Right ventricle myocardium superior (tissue), 1 donor: Measurements from ENCODE around the gene C4orf54. TPM values are rescaled to one million over a fixed set of nuclear protein-coding genes. Genes with fewer than 3 reads are reported as not detected.

Source experiments
- ATAC-seq: fragments of 200-7000 bp; cut with Tn5 transposase; one replicate; pipeline ENCODE4 v1.9.1; 2020; ENCODE audit warnings: mild to moderate bottlenecking; ENCODE audit not compliant: poor library complexity
- DNase-seq: peaks from one replicate; pipeline ENCODE4 v3.0.0-alpha.2; 2020
- intact Hi-C: fragments of 100-400 bp; cut with DNase I; formaldehyde crosslinking; loops from one replicate; pipeline ENCODE4 v1.11.2; 2022
- total RNA-seq: library from RNA; stranded (reverse); fragmentation: NEBNext Ultra II Directional; extraction: Animal tissue kit (Norgen Biotek cat#: 25700); gene quantifications from one replicate; pipeline ENCODE4 v1.2.1, GENCODE V29; 2021
- donor health status: DM: no; HTN: yes; CAD: no; lungs with severe emphysema.

The C4orf54 gene
- total RNA-seq, 1 donor from 2014 or later: 0.73 TPM

DNA sequence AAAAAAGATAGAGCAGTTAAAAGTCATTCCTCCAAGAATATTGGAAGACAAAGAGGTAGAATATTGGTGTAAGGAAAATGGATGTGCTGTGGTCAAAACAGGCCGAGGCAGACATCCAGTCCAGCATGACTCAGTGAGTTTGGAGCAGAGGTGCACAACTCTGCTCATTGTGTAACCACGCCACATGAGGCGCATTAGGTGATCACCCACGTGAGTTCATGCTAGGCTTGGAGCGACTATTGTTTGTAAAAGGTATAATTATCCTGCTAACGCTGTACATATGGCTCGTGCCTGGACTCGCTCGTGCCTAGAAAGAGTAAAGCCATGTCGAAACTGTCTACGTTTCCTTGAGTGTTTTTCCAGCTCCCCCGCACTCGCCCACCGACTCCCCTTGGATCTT lies 23.9 kb downstream of the C4orf54 start:
- intact Hi-C loops: no loop called here
- ATAC-seq (no peak), DNase-seq (no peak)

DNA sequence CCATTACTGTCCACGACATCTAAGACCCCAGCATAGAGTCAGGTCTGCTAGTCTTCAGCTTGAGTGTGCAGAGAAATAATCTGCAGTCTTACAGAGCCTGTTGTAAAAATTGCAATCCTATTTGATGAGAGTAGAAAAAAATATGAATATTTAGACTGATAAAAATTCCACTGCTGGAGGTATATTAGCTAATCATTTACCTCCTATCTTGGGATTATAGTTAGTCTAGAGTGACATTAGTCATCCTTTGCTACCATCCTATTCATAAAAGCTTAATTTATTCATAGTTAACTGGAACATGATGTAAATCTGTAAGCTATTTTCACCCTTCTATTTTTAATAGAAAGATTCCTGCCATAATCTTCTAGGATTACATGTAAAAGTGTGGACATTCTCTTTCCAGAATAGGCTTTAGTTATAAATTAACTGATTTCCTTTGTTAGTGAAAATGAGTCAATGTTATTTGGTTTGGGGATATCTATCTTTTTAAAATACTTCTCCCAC lies 26.7 kb downstream of the C4orf54 start:
- intact Hi-C loops: no loop called here
- DNase-seq (no peak), ATAC-seq (no peak)

DNA sequence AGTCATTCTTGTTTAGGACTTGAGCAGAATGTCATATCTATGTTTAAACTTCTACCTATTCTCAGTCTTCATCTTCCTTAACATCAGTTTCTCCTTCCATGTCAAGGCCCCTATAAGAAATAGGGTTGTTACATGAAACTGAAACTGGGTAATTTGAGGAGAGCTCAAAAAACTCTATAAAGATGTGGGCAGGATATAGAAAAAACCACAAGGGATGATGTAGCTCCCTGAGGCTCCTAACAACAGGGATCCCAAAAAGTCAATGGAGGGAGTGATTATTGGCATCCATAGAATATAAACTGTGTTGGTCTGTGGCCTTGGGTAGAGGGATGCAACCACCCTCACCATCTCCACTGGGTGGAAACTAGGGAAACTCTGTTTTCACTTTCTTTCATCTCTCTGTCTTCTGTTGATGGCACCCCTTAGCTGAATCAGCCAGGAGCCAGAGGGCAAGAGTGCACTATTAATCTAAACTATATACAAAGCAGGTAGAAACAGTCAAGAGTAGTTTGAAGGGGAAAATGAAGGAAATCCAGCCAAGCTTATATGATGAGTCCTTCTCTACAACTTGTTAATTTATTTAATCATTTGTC lies 27.6 kb downstream of the C4orf54 start:
- ATAC-seq (no peak), DNase-seq (no peak)
- intact Hi-C loops: no loop called here

DNA sequence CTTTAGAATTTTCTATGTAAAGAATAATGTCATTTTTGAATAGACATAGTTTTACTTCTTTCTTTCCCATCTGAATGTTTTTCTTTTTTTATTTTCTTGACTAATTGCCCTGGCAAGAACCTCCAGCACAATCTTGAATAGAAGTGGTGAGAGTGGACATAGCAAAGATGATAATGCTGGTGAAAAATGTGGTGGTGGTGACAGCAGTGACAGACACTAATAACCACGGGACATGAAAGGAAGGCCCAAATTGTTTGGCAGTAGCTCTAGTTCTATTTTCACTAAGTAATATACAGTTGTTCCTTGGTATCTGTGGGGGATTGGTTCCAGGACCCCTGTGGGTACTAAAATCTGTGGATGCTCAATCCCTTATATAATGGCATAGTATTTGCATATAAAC lies 29.6 kb downstream of the C4orf54 start:
- ATAC-seq: peak; percentile 91
- intact Hi-C loops: no loop called here
- no peak for DNase-seq

DNA sequence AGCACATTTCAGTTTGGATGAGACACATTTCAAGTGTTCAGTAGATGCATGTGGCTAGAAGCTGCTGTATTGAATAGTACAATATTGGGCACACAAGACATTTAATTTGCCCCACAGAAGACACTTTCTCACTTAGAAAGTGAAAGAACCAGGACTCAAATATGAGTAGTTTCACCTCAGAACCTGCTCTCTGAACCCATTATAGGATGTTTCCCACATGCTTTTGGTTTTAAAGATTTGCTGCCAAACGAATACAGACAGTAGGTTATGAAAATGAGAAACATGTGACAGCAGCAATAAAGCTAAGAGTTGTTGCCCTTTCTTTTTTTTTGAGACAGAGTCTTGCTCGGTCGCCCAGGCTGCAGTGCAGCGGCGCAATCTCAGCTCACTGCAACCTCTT lies 32.3 kb downstream of the C4orf54 start:
- intact Hi-C loops: no loop called here
- DNase-seq (no peak), ATAC-seq (no peak)

DNA sequence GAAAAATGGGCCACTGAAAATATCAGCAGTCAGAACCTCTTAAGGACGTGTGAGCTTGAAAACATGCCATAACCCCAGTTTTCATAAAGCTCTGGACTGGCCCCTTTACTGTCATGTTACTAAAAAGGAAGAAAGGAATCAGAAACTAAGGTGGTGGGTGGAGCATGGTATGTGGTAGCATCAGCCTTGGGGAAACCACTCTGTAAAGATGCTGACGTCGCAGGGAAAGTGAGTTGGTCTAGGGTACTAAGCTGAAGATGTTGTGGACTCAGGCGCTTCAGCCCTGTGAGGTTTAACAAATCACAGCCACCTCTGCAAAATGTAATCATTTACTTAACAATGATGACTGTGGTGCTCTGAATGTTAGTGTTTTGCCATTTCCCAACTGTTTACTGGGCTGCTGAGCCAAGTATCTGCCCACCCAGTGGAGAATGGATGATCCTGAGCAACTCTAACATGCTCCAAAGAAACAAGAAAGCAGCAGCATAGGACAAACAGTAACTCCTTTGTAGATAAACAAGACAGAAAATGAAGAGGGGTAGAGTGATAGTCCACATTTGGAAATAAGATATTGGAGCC lies 33.4 kb downstream of the C4orf54 start:
- intact Hi-C loops: no loop called here
- DNase-seq: no peak
- ATAC-seq: no peak

DNA sequence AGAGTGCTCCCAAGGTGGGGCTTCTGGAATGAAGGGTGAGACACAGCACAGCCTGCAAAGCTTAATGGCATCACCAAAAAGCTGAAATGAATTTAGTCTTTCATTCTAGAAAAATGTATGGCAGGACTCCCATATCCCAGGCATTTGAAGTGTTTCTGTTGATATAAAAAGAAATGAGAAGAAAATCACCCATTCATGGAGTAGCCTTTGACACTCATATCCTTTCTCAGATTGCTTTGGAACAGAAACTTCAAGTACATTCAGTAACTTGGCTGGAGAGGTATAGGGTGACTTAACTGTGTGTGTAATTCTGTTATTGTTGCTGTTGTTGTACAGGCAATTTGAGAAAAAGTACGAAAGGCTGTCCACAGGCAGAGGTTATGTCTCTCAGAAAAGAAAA lies 35.3 kb downstream of the C4orf54 start:
- no peak for ATAC-seq
- DNase-seq: no peak
- intact Hi-C loops: no loop called here

DNA sequence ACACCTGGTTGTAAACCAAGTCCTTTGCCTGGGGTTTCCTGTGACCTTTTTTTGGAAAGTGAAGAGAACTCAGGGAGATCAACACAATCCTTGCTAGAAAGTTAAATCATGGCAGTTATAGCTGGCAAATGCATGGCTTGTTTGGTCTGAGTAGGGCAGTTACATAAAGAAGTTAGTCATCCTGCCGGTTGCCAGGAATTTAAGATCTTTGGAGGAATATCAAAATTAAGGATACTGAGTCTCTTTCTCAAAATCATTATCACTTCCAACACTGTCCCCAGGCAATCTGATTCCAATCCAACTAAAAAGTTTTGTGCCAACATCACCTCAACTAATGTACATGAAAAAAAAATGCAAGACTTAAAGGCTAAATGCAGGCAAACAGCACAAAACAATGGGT lies 40.3 kb downstream of the C4orf54 start:
- no peak for DNase-seq
- ATAC-seq: no peak
- intact Hi-C loops: no loop called here

DNA sequence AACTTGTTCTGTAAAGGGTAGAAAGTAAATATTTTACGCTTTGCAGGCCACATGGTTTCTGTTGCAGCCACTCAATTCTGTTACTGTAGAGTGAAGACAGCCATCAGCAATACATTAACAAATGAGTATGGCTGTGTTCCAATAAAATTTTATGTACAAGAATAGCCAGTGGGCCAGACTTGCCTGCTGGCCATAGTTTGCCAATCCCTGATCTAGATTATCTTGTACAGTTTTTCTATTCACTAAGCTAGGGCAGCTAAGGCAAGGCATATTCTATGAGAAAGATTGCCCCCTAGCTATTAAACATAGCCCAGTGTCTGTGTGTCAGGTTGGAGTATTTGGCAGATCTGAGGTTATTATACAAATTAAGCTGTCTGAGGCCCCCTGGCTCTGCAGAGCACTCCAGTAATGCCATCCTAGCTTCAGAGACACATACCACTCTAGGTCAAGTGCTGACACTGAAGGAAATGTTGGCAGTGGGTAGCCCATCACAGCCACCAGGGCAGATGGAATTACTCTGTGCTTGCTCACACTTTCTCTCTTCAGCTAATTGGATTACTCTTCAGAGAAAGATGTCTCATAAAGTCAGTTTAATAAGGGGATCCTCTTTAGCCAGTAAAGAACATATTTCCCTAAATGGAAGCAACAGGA lies 42.3 kb downstream of the C4orf54 start:
- ATAC-seq (peak; percentile 93), DNase-seq (no peak)
- intact Hi-C loops: no loop called here

DNA sequence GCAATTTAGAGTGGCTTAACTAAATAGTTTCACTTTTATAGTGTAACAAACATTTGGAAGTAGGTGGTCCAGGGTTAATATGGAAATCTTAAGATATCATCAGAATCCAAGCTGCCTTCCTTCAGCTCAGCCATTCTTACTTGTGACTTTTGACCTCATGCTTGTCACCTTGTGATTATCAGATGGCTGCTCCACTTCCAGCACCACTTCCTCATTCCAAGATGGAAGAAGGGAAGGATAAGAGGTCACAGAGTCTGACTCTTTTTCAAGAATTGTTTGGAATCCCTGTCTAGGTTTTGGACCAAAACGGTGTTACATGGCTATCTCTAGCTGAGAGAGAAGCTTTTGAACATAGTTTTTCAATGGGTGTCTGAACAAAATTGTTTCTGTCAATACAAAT lies 43.1 kb downstream of the C4orf54 start:
- ATAC-seq (no peak), DNase-seq (no peak)
- intact Hi-C loops: no loop called here

DNA sequence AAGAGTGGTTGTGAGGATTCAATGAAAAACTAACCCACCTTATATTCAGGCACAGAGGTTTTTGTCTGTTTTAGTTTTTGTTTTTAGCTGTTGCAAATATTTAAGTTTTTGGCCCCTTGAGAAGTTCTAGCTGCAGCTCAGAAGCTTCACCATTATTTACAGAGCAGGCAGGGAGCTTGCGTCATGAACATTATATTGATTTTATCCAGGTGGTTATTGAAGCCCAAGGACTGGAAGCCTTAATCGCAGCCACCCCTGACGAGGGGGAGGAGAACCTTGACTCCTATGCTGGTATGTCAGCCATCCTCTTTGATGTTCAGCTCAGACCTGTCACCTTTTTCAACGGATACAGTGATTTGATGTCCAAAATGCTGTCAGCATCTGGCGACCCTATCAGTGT lies 44.9 kb downstream of the C4orf54 start:
- ATAC-seq (no peak), DNase-seq (no peak)
- intact Hi-C loops: no loop called here

DNA sequence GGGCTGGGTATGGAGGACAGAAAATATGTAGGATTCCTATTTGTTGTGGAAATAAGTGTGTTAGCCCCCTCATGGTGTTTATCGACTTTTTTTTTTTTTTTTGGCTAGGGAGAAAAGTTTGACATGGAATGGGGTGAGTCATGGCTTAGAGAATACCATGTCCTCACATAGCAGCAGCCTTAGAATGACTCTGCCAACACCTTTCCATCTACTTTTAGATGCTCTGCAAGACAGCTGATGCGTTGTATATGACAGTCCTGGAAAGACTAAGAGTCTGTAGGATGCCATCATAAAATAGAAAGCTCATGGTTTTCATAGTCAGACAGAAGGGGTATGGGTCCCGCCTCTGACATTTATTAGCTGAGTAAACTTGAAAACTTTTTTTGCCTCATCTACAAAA lies 45.3 kb downstream of the C4orf54 start:
- intact Hi-C loops: no loop called here
- ATAC-seq (peak; percentile 36), DNase-seq (no peak)

DNA sequence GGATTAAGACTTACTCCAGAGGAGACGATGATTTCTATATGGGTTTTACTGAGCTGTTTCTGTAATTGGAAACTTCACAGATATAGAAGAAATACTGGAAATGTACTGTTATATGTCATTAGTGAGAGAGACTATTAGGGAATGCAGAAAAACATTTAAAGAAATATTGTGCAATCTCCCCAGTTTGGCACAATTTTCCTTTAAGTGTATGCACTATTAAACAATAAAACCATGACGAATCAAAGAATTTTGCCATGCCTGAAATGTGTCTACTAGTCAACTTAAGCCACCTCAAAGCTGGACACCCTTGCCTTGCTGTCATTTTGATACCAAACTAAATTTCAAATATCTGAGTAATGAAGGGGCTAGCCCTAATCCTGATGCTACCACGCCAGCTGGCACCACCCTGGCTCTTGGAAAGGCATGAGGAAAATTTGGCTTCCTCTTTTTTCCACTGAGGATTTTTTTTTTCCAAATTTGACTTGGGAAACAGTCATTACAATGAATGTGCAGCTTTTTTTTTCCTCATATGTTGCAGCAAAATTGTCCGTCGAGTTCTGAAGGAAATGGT lies 46.9 kb downstream of the C4orf54 start:
- intact Hi-C loops: no loop called here
- no peak for DNase-seq
- no peak for ATAC-seq

DNA sequence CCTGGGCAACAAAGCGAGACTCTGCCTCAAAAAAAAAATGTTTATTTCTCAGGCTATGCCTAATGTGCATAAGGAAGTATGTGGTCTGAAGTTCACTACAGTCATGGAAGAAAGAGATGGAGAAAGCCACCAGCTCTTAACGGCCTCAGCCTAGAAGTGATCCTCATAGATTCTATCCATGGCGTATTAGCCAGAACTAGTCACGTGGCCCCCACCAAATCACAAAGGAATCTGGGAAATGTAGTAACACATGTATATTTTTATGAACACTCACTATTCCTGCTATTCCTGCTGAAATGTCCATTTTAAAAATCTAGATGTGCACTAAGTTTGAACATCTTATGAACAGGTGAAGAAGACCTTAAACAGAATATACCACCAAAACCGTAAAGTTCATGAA lies 49.2 kb downstream of the C4orf54 start:
- intact Hi-C loops: no loop called here
- ATAC-seq (no peak), DNase-seq (no peak)

Other genes with a start within 250 kb of the C4orf54 start
- not detected for gene ADH7, start 222.5 kb downstream of the C4orf54 start, total RNA-seq
- not detected for gene C4orf17, start 146.8 kb downstream of the C4orf54 start, total RNA-seq
- gene TRMT10A, start 93.8 kb downstream of the C4orf54 start, total RNA-seq: 4.5 TPM
- 3.3 TPM for gene MTTP, start 83.0 kb downstream of the C4orf54 start, total RNA-seq
- 0.51 TPM for gene DAPP1, start 159.0 kb upstream of the C4orf54 start, total RNA-seq
- 31.4 TPM for gene LAMTOR3, start 236.6 kb upstream of the C4orf54 start, total RNA-seq